WTC11 (cell line): ENCODE results near the gene CYSRT1.

Experiments
- CTCF ChIP-seq: fragments of 200-600 bp; IDR thresholded peaks from 2 replicates; pipeline ENCODE4 v1.8.0; 2022; ENCODE audit warnings: antibody characterized with exemption
- FOXK1 ChIP-seq: sonication (generic); formaldehyde crosslinking; IDR thresholded peaks from 2 replicates; pipeline ENCODE4 v1.8.0; 2022; ENCODE audit warnings: mild to moderate bottlenecking, moderate library complexity, missing genetic modification reagents
- NR1H2 ChIP-seq: sonication (generic); formaldehyde crosslinking; IDR thresholded peaks from 2 replicates; pipeline ENCODE4 v1.9.0; 2021; ENCODE audit warnings: mild to moderate bottlenecking, moderate library complexity, missing genetic modification reagents
- NR3C1 ChIP-seq: sonication (generic); formaldehyde crosslinking; conservative IDR thresholded peaks from 2 replicates; pipeline ENCODE4 v1.8.1; 2023; ENCODE audit warnings: low read depth, mild to moderate bottlenecking, missing genetic modification reagents
- SP1 ChIP-seq: sonication (generic); formaldehyde crosslinking; conservative IDR thresholded peaks from 2 replicates; pipeline ENCODE4 v1.8.1; 2022; ENCODE audit warnings: missing genetic modification reagents
- USF2 ChIP-seq: sonication (generic); formaldehyde crosslinking; IDR thresholded peaks from 2 replicates; pipeline ENCODE4 v1.8.1; 2023; ENCODE audit warnings: mild to moderate bottlenecking, missing genetic modification reagents, moderate library complexity
- ZBTB21 ChIP-seq: sonication (generic); formaldehyde crosslinking; IDR thresholded peaks from 2 replicates; pipeline ENCODE4 v1.8.1; 2023; ENCODE audit warnings: mild to moderate bottlenecking, missing genetic modification reagents, borderline replicate concordance
- ZNF121 ChIP-seq: sonication (generic); formaldehyde crosslinking; IDR thresholded peaks from 2 replicates; pipeline ENCODE4 v1.8.0; 2023; ENCODE audit warnings: missing genetic modification reagents

GRCh38 chr9:137181680-137182079 is 43.3 kb upstream of the CYSRT1 start:
- TF ChIP-seq NR3C1 (no peak), NR1H2 (CRISPR knock-in tag) (no peak), CTCF (no peak), SP1 (CRISPR knock-in tag) (no peak), USF2 (CRISPR knock-in tag) (no peak), FOXK1 (CRISPR knock-in tag) (no peak), ZNF121 (CRISPR knock-in tag) (no peak), ZBTB21 (CRISPR knock-in tag) (no peak)
